GM06990 (cell line): ENCODE results near the gene HMOX1.
"Not testable (repeated sequence)": the region's sequence is repeated elsewhere in the genome, so short reads cannot be mapped to it uniquely, and the experiment has no call there.

Experiments used
- DNase-seq: peaks from one replicate; pipeline ENCODE4 v3.0.0-alpha.2; 2011; ENCODE audit not compliant: insufficient read length; ENCODE audit errors: extremely low read depth
- H3K27me3 ChIP-seq: replicated peaks from 2 replicates; pipeline ENCODE4 v1.6.0; 2011; ENCODE audit warnings: low read length; ENCODE audit not compliant: control insufficient read depth, insufficient read depth
- H3K36me3 ChIP-seq: 2 replicates; pipeline ENCODE4 v1.5.1; 2011; ENCODE audit warnings: low read length; ENCODE audit not compliant: control insufficient read depth, insufficient read depth
- H3K4me3 ChIP-seq: replicated peaks from 2 replicates; pipeline ENCODE4 v1.5.1; 2011; ENCODE audit warnings: low read depth, mild to moderate bottlenecking, control low read depth, low read length
- TF ChIP-seq, protein P1 (sequence below): IDR thresholded peaks from 2 replicates; pipeline ENCODE4 v1.5.1; 2011; ENCODE audit warnings: low read length, control low read depth, mild to moderate bottlenecking, inconsistent platforms; ENCODE audit not compliant: insufficient read depth, poor library complexity, severe bottlenecking

The HMOX1 gene

DNA sequence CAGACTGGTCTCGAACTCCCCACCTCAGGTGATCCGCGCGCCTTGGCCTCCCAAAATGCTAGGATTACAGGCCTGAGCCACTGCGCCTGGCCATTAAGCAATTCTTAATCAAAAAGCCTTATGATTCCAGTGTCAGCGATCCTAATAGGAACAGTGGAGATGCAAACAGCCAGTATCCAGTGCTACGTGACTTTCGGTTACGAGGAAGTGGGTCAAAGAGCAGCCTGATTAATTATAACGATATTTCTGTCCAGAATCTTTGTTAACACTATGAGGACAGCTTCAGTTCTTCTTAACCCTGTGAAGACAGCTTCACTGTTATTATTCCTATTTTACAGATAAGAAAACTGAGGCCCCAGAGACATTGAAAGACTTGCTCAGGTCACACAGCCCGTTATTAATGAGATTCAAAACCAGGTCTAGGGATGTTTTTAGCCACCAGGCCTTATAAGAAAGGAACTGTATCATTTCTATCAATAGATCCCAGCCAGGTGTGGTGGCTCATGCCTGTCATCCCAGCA is 17.3 kb upstream of the HMOX1 start:
- TF ChIP-seq, protein P1, sequence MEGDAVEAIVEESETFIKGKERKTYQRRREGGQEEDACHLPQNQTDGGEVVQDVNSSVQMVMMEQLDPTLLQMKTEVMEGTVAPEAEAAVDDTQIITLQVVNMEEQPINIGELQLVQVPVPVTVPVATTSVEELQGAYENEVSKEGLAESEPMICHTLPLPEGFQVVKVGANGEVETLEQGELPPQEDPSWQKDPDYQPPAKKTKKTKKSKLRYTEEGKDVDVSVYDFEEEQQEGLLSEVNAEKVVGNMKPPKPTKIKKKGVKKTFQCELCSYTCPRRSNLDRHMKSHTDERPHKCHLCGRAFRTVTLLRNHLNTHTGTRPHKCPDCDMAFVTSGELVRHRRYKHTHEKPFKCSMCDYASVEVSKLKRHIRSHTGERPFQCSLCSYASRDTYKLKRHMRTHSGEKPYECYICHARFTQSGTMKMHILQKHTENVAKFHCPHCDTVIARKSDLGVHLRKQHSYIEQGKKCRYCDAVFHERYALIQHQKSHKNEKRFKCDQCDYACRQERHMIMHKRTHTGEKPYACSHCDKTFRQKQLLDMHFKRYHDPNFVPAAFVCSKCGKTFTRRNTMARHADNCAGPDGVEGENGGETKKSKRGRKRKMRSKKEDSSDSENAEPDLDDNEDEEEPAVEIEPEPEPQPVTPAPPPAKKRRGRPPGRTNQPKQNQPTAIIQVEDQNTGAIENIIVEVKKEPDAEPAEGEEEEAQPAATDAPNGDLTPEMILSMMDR = no peak
- DNase-seq = no peak
- Histone ChIP-seq H3K27me3 (no peaks in the 10 kb centered on the region), H3K4me3 (no peak overlapping the region), H3K36me3 (no peaks in the 10 kb centered on the region)

DNA sequence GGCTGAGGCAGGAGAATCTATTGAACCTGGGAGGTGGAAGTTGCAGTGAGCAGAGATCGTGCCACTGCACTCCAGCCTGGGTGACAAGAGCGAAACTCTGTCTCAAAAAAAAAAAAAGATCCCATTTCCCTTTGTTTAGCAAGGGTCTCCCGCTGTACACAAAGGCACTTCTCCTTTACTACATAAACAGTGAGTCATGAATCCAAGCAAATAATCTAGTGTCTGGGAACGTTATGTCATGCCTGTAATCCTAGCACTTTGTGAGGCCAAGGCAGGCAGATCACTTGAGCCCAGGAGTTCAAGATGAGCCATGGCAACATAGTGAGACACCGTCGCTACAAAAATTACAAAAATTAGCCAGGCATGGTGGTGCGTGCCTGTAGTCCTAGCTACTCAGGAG is 16.7 kb upstream of the HMOX1 start:
- DNase-seq, H3K27me3 ChIP-seq, H3K36me3 ChIP-seq, H3K4me3 ChIP-seq: not testable (repeated sequence)

DNA sequence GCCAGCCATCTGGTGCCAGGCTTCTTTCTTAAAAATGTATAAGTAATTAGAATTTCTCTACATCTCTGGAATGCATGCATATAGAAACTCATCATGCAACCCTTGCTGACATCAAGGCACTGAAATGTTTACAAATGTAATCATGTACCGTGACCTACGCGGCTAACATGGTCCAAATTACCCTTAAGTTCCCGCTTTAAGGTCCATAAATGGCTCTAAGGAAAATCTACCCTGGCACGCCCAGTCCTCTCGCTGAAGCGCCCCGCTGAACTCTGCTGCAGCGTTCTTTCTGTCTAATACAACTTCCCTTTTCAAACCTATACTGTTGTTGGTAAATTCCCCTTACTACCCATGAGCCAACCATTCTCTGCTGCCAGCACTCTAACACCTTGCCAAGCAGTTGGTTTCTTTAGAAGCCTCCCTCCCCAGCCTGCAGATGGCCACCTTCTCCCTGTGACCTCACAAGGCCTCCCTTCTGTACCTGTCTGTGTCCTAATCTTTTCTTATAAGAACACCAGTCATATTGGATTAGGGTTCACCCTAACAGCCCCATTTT is 13.5 kb upstream of the HMOX1 start:
- TF ChIP-seq, protein P1 = peak; percentile 15
- no peak for DNase-seq
- no peaks in the 10 kb centered on the region for H3K36me3 ChIP-seq
- no peaks in the 10 kb centered on the region for H3K27me3 ChIP-seq
- no peak overlapping the region for H3K4me3 ChIP-seq

DNA sequence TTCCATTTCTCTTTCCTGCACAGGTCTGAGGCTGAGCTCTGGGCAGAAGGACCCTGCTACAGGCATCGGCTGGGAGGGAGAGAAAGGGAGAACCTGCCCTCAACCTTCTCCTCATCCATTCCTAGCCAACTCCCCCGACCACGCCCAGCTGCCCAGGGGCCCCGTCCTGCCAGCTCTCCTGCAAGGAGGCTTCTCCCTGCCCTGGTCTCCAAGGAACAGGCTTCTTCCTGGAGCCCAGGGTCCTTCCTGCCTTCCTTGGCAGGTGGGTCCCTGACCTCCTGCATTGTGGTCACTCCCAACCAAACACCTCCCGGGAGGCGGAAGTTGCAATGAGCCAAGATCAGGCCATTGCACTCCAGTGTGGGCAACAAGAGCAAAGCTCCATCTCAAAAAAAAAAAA is 12.5 kb upstream of the HMOX1 start:
- no peaks in the 10 kb centered on the region for H3K36me3 ChIP-seq
- no peak for DNase-seq
- H3K27me3 ChIP-seq = no peaks in the 10 kb centered on the region
- TF ChIP-seq, protein P1 = no peak
- no peak overlapping the region for H3K4me3 ChIP-seq

DNA sequence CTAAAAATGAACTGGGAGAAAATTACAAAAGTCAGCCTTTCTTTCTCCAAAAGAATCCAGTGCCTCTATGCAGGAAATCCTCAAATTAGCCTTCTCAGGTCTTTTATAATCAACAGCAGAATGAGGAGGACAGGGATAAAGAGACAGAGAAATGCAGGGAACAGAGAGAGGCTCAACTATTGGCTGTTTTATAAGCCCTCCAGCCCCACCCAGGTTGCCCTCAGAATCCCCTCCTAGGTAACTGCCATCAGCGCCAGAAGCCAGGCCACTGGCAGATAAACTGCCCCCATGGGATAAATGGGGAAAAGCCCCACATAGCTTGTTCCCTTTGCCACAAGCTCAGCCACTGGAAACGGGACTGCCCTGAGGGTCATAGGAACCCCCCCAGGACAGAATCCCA is 10.9 kb upstream of the HMOX1 start:
- TF ChIP-seq, protein P1 = no peak
- no peaks in the 10 kb centered on the region for H3K36me3 ChIP-seq

DNA sequence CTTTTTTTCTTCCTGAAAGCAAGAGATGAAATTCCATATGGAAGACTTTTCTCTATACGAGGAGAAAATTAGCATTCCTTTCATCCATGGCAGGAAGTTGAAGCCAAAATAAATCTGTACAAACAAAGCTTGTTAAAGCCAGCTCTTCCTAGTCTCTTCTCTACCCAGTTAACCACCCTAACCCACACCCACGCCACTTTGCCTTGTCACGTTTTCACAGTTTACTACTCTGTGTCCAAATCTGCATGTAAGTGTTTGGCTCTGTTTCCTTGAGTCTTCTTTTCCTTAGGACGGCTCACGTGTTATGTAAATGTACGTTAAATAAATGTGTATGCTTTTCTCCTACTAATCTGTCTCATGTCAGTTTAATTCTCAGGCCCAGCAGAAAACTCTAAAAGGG is 7.1 kb upstream of the HMOX1 start:
- Histone ChIP-seq H3K4me3 (no peak overlapping the region), H3K27me3 (no peaks in the 10 kb centered on the region), H3K36me3 (no peaks in the 10 kb centered on the region)
- TF ChIP-seq, protein P1 = no peak
- no peak for DNase-seq

More for the DNA sequence above, 10.9 kb upstream of the HMOX1 start:
- DNase-seq = no peak
- Histone ChIP-seq H3K4me3 (no peak overlapping the region), H3K27me3 (no peaks in the 10 kb centered on the region)
